ELF-1 (cell line): ENCODE measurements around the gene KLHL30.

ENCODE experiments used
- DNase-seq: peaks from one replicate; pipeline ENCODE4 v3.0.0-alpha.2; 2016; ENCODE audit warnings: low read depth, low spot score

KLHL30 gene

GRCh38 chr2:238138331-238139195 lies at the start of gene KLHL30:
Gene KLHL30 (plus strand): TSS chr2:238138668. CDS start chr2:238140755, 2,087 bp downstream.
- DNase-seq, result peak; percentile 64

- DNase-seq, result no peak
Observed at GRCh38 chr2:238090887-238091286, 47.6 kb upstream of the KLHL30 start.

- DNase-seq, result no peak
Observed at GRCh38 chr2:238091436-238092060, 46.9 kb upstream of the KLHL30 start.

GRCh38 chr2:238092486-238093035 lies 45.9 kb upstream of the KLHL30 start:
- no peak for DNase-seq

- no peak for DNase-seq
Observed at GRCh38 chr2:238093181-238094140, 45.0 kb upstream of the KLHL30 start.

- DNase-seq, result no peak
Observed at GRCh38 chr2:238094438-238095022, 43.9 kb upstream of the KLHL30 start.

GRCh38 chr2:238095143-238095542 lies 43.3 kb upstream of the KLHL30 start:
- no peak for DNase-seq

- DNase-seq, result no peak
Observed at GRCh38 chr2:238096311-238097011, 42.0 kb upstream of the KLHL30 start.

- no peak for DNase-seq
Observed at GRCh38 chr2:238097201-238097987, 41.1 kb upstream of the KLHL30 start.

- DNase-seq, result peak; percentile 88
Observed at GRCh38 chr2:238097988-238098871, 40.2 kb upstream of the KLHL30 start.

- DNase-seq, result no peak
Observed at GRCh38 chr2:238098901-238099713, 39.4 kb upstream of the KLHL30 start.

GRCh38 chr2:238099714-238100048 lies 38.8 kb upstream of the KLHL30 start:
- DNase-seq, result no peak

GRCh38 chr2:238100049-238100820 lies 38.2 kb upstream of the KLHL30 start, which contains the start of gene ESPNL:
Gene ESPNL (plus strand): TSS chr2:238100340. CDS start chr2:238100420, 80 bp downstream.
- no peak for DNase-seq

GRCh38 chr2:238100821-238101771 lies 37.4 kb upstream of the KLHL30 start:
- no peak for DNase-seq

- DNase-seq, result no peak
Observed at GRCh38 chr2:238101891-238102841, 36.3 kb upstream of the KLHL30 start.
